Uterus (tissue), 4 donors: ENCODE measurements around the gene USP9Y. TPM values are rescaled to one million over a fixed set of nuclear protein-coding genes. Genes with fewer than 3 reads are reported as not detected.

Experiments
- DNase-seq, 2 donors: peaks; one replicate each; pipeline ENCODE4 v3.0.0-alpha.2; 2019 to 2020
- H3K27ac ChIP-seq, 2 donors: fragments of 200-600 bp; sonication (generic); 1 replicate in 1 of 2; 2 replicates in 1 of 2; pipeline ENCODE4 v1.5.1; 2016 to 2018
- H3K27me3 ChIP-seq, 2 donors: fragments of 200-600 bp; sonication (generic); one replicate each; pipeline ENCODE4 v1.5.1; 2018 to 2019; ENCODE audit warnings: control low read depth in 1 of 2
- H3K36me3 ChIP-seq, 2 donors: fragments of 200-600 bp; sonication (generic); one replicate each; pipeline ENCODE4 v1.5.1; 2019; ENCODE audit warnings: control low read depth in 1 of 2
- H3K4me1 ChIP-seq, 2 donors: fragments of 200-600 bp; sonication (generic); one replicate each; pipeline ENCODE4 v1.5.1; 2018 to 2019; ENCODE audit warnings: control low read depth in 1 of 2
- H3K4me3 ChIP-seq, 2 donors: fragments of 200-600 bp; sonication (generic); 1 replicate in 1 of 2; 2 replicates in 1 of 2; pipeline ENCODE4 v1.5.1; 2018 to 2019; ENCODE audit warnings: mild to moderate bottlenecking in 1 of 2
- H3K9me3 ChIP-seq, 2 donors: fragments of 200-600 bp; sonication (generic); one replicate each; pipeline ENCODE4 v1.5.1; 2019; ENCODE audit warnings: control low read depth in 1 of 2
- POLR2A ChIP-seq, 2 donors: fragments of 450-650 bp; IDR thresholded peaks; one replicate each; pipeline ENCODE4 v1.6.1; 2016; ENCODE audit warnings: antibody characterized with exemption in 2 of 2, mild to moderate bottlenecking in 1 of 2, moderate library complexity in 1 of 2
- intact Hi-C: fragments of 100-400 bp; cut with DNase I; formaldehyde crosslinking; loops from one replicate; pipeline ENCODE4 v1.15.1; 2023; ENCODE audit warnings: low total_unique reads
- total RNA-seq, 4 donors: library from RNA; depleted of rRNA in 3 of 4; stranded (reverse); fragments of >200 nt in 3 of 4; gene quantifications; one replicate each; pipeline versions ENCODE4 v1.1.0 to v1.2.4, GENCODE V29; 2014 to 2023
- TF ChIP-seq, protein P1 (sequence below), 4 experiments: fragments of 200-600 bp in 2 of 4; fragments of 450-650 bp in 2 of 4; sonication (generic) in 2 of 4; IDR thresholded peaks; one replicate each; pipeline ENCODE4 v1.5.1; 2016 to 2019; ENCODE audit warnings: antibody characterized with exemption in 4 of 4, mild to moderate bottlenecking in 2 of 4, moderate library complexity in 1 of 4
- donor health status: DM: yes; HTN: yes; CAD: no.

The USP9Y gene
- total RNA-seq, 4 donors from 2014 or later, result not detected

DNA sequence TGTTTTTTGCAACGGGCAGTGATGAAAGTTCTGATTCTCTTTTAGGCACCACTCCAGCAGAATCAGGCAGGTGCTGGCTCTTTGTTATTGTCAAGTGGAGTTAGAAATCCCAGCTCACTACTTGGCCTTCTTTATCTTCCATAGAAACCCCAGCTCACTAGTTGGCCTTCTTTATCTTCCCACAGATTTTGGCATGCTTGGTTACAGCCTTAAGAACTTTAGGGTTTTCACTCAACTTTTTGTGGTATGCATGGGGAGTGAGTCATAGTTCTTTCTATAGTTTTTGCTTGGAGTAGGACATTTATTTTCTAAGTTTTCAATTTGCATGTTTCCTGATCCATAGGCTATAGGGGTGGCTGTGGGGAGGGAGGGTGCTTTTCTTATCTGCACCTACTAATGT, 55.0 kb downstream of the USP9Y start:
- Histone ChIP-seq H3K4me1 (no peaks in the 10 kb centered on the region), H3K27ac (no peak overlapping the region), H3K27me3 (no peaks in the 10 kb centered on the region), H3K9me3 (no peaks in the 10 kb centered on the region), H3K36me3 (no peaks in the 10 kb centered on the region), H3K4me3 (no peak overlapping the region)
- TF ChIP-seq, protein P1, sequence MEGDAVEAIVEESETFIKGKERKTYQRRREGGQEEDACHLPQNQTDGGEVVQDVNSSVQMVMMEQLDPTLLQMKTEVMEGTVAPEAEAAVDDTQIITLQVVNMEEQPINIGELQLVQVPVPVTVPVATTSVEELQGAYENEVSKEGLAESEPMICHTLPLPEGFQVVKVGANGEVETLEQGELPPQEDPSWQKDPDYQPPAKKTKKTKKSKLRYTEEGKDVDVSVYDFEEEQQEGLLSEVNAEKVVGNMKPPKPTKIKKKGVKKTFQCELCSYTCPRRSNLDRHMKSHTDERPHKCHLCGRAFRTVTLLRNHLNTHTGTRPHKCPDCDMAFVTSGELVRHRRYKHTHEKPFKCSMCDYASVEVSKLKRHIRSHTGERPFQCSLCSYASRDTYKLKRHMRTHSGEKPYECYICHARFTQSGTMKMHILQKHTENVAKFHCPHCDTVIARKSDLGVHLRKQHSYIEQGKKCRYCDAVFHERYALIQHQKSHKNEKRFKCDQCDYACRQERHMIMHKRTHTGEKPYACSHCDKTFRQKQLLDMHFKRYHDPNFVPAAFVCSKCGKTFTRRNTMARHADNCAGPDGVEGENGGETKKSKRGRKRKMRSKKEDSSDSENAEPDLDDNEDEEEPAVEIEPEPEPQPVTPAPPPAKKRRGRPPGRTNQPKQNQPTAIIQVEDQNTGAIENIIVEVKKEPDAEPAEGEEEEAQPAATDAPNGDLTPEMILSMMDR (IDR thresholded peaks at IDR 0.05), result no peak
- TF ChIP-seq POLR2A (IDR thresholded peaks at IDR 0.05), result no peak
- DNase-seq, result no peak
- intact Hi-C loops, result no loop called here

DNA sequence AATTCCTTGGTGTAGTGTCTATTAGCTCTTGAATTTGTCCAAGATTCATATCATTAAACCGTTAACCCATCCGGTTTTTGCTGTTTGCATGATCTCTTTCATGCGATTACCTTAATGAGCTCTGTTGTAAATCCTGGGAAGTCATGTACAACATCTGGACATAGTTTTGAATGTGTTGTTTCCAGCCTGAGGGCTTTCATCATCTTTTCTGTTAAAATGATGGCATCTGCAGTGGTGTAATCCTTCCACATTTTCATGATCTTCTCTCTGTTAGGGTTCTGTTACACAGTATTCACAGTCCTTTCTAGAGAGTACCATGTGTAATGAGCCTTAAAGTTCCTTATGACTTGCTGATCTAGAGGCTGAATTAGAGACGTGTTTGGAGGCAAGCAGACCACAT, 64.9 kb downstream of the USP9Y start:
- TF ChIP-seq, protein P1 (IDR thresholded peaks at IDR 0.05), result no peak
- no peak for TF ChIP-seq POLR2A (IDR thresholded peaks at IDR 0.05)
- Histone ChIP-seq H3K4me1 (no peaks in the 10 kb centered on the region), H3K4me3 (no peak overlapping the region), H3K36me3 (no peaks in the 10 kb centered on the region), H3K9me3 (no peaks in the 10 kb centered on the region), H3K27me3 (no peaks in the 10 kb centered on the region), H3K27ac (no peak overlapping the region)
- intact Hi-C loops, result no loop called here
- DNase-seq, result no peak

DNA sequence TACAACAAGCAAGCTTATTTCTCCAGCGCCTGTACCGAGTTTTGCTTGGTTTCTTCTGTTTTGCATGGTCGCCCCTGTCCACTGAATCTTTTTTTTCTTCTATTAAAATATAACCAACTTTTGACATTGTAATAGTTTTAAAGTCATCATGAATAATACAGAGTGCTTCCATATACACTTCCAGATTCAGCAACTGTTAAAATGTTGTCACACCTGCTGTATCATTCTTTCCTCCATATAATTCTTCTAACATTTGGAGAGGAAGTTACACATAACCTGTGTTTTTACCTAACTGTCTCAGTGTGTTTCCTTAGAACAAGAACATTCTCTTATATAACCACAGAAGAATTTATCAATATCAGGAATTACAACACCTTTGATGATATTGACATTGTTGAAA, 83.5 kb downstream of the USP9Y start:
- intact Hi-C loops, result no loop called here
- Histone ChIP-seq H3K4me1 (no peaks in the 10 kb centered on the region), H3K9me3 (no peaks in the 10 kb centered on the region), H3K4me3 (no peak overlapping the region), H3K27ac (no peak overlapping the region), H3K36me3 (no peaks in the 10 kb centered on the region), H3K27me3 (no peaks in the 10 kb centered on the region)
- no peak for TF ChIP-seq POLR2A (IDR thresholded peaks at IDR 0.05)
- TF ChIP-seq, protein P1 (IDR thresholded peaks at IDR 0.05), result no peak
- no peak for DNase-seq

DNA sequence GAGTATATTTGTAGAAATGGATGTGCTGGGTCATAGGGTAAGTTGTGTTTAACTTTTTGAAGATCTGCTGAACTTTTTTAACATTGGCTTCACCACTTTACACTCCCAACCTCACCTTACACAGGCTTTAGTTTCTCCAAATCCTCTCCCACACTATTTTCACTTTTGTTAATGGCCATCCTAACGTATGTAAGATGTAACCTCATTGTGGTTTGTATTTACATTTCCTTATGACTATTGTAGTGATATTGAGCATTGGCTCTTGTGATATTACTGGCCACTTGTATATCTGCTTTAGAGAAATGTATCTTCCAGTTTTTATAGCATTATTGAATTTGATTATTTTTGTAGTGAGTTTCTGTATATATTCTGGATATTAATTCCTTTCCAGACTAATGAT, 93.0 kb downstream of the USP9Y start:
- no peak for DNase-seq
- Histone ChIP-seq H3K9me3 (no peaks in the 10 kb centered on the region), H3K27me3 (no peaks in the 10 kb centered on the region), H3K36me3 (no peaks in the 10 kb centered on the region), H3K4me1 (no peaks in the 10 kb centered on the region), H3K27ac (no peak overlapping the region), H3K4me3 (no peak overlapping the region)
- TF ChIP-seq POLR2A (IDR thresholded peaks at IDR 0.05), result no peak
- TF ChIP-seq, protein P1 (IDR thresholded peaks at IDR 0.05), result no peak
- intact Hi-C loops, result no loop called here

DNA sequence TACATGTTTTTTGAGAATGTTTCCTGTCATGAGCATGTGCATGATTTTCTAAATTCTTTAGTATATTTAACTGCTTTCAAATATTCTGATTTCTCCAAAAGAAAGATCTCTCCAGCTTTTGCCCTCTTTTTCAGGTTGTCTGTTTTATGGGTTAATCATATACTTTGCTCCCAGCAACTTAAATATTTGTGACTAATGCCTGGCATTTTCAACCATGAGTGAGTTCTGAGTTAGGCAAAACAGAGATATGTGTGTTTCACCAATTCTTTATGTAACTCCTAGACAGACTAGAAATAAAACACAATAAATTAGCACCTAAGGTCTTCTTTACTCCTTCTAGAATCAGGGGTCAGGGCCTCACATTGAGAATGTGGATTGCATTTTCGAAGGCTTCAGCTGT, 107.0 kb downstream of the USP9Y start:
- intact Hi-C loops, result no loop called here
- H3K27me3 ChIP-seq, result no peaks in the 10 kb centered on the region
- H3K4me3 ChIP-seq, result no peak overlapping the region
- no peak for DNase-seq
- no peaks in the 10 kb centered on the region for H3K4me1 ChIP-seq
- H3K9me3 ChIP-seq, result no peaks in the 10 kb centered on the region
- no peaks in the 10 kb centered on the region for H3K36me3 ChIP-seq
- TF ChIP-seq POLR2A (IDR thresholded peaks at IDR 0.05), result no peak
- H3K27ac ChIP-seq, result no peak overlapping the region

DNA sequence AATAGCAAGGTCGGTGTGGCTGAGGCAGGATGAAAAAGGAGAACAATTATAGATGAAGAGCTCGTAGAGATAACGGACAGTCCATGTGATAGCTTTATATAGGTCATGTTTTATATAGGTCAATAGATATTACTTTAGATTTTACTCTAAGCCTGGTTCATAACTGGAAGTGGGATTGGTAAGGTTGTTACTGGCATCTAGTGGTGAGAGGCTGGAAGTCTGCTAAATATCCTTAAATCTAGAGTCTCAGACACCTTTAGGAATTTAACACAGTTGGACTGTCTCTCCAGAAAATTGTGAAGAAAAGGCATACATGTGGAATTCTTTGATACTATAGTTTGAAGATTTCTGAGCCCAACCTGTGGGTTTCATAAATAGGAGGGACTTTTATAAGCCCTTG, 108.0 kb downstream of the USP9Y start:
- no peaks in the 10 kb centered on the region for H3K36me3 ChIP-seq
- intact Hi-C loops, result no loop called here

More for the DNA sequence above, 108.0 kb downstream of the USP9Y start:
- Histone ChIP-seq H3K4me1 (no peaks in the 10 kb centered on the region), H3K27ac (no peak overlapping the region), H3K27me3 (no peaks in the 10 kb centered on the region), H3K4me3 (no peak overlapping the region), H3K9me3 (no peaks in the 10 kb centered on the region)
- DNase-seq, result no peak
- TF ChIP-seq, protein P1 (IDR thresholded peaks at IDR 0.05), result no peak
- TF ChIP-seq POLR2A (IDR thresholded peaks at IDR 0.05), result no peak
